HCT116 (cell line): ENCODE measurements around the gene ZFP2. TPM values are rescaled to one million over a fixed set of nuclear protein-coding genes. Genes with fewer than 3 reads are reported as not detected.
A peak's percentile ranks its signal among the peaks of the same experiment; 100 is the strongest.
"Not testable (repeated sequence)": the region's sequence is repeated elsewhere in the genome, so short reads cannot be mapped to it uniquely, and the experiment has no call there.

Source experiments
- ATAC-seq: fragments of 200-7000 bp; cut with Tn5 transposase; 2 replicates; pipeline ENCODE4 v1.9.1; 2020; ENCODE audit warnings: mild to moderate bottlenecking, moderate library complexity
- BruUV-seq: library from RNA; stranded (reverse); fragments of 400-500 nt; replicated peaks from 2 replicates; lab custom pipeline; 2021; lab: Mats Ljungman, UMichigan
- CTCF ChIA-PET: fragments of 300-600 bp; sonication (Branson Sonifier 250); formaldehyde crosslinking; loops from one replicate; lab custom pipeline; 2021; ENCODE audit warnings: antibody characterized with exemption; lab: Charles Lee
- POLR2A ChIA-PET: fragments of 300-600, 350-600 bp; sonication (Branson Sonifier 250); formaldehyde crosslinking; loops from one replicate; lab custom pipeline; 2021; ENCODE audit warnings: antibody characterized with exemption; lab: Charles Lee
- RAD21 ChIA-PET, 2 experiments: fragments of 300-600 bp; sonication (Branson Sonifier 250); formaldehyde crosslinking; loops; one replicate each; lab custom pipeline; 2023; ENCODE audit warnings: low total read pairs in 2 of 2; ENCODE audit not compliant: uncharacterized antibody in 2 of 2, unreplicated experiment in 2 of 2, low non-redundant PET in 1 of 2; lab: Charles Lee
- DNase-seq: peaks from one replicate; pipeline ENCODE4 v3.0.0-alpha.2; 2010; ENCODE audit warnings: low read depth, low spot score
- H2AFZ ChIP-seq: fragments of 200-600 bp; shearing (Covaris generic), sonication (generic); 2 replicates; pipeline ENCODE4 v1.6.1; 2017; ENCODE audit warnings: low read depth, mixed run types, mixed read lengths, antibody characterized with exemption, low read length; ENCODE audit not compliant: poor library complexity, severe bottlenecking
- H3K27ac ChIP-seq: 2 replicates; pipeline ENCODE4 v1.5.1; 2012; ENCODE audit warnings: low read depth, low read length
- H3K27me3 ChIP-seq: fragments of 200-600 bp; sonication (generic); 2 replicates; pipeline ENCODE4 v1.6.1; 2016; ENCODE audit warnings: mixed run types, low read length, mixed read lengths; ENCODE audit not compliant: insufficient read depth
- H3K36me3 ChIP-seq, 2 experiments: fragments of 200-500 bp in 1 of 2; fragments of 200-600 bp in 1 of 2; sonication (Bioruptor generic) in 1 of 2; sonication (generic) in 1 of 2; 2 replicates each; pipeline versions ENCODE4 v1.5.1 to v1.6.1; 2014 to 2016; ENCODE audit warnings: low read length in 2 of 2, inconsistent platforms in 1 of 2, mixed read lengths in 1 of 2, mixed run types in 1 of 2; ENCODE audit not compliant: insufficient read depth in 2 of 2, control insufficient read depth in 1 of 2
- H3K4me1 ChIP-seq, 2 experiments: fragments of 200-600 bp in 1 of 2; sonication (generic) in 1 of 2; 2 replicates each; pipeline versions ENCODE4 v1.5.1 to v1.6.1; 2012 to 2017; ENCODE audit warnings: low read length in 2 of 2, inconsistent platforms in 1 of 2, mild to moderate bottlenecking in 1 of 2, mixed read lengths in 1 of 2, mixed run types in 1 of 2, moderate library complexity in 1 of 2; ENCODE audit not compliant: insufficient read depth in 2 of 2, control insufficient read depth in 1 of 2
- H3K4me2 ChIP-seq: fragments of 200-600 bp; sonication (generic); 2 replicates; pipeline ENCODE4 v1.6.1; 2017; ENCODE audit warnings: mixed run types, low read length, mixed read lengths
- H3K4me3 ChIP-seq, 2 experiments: fragments of 200-600 bp in 1 of 2; sonication (generic) in 1 of 2; replicated peaks in 1 of 2; 2 replicates each; pipeline ENCODE4 v1.5.1; 2011 to 2016; ENCODE audit warnings: low read length in 2 of 2, control low read depth in 1 of 2, low read depth in 1 of 2, mild to moderate bottlenecking in 1 of 2, mixed read lengths in 1 of 2, mixed run types in 1 of 2
- H3K79me2 ChIP-seq: fragments of 200-600 bp; sonication (generic); 2 replicates; pipeline ENCODE4 v1.6.1; 2017; ENCODE audit warnings: mild to moderate bottlenecking, mixed run types, low read length, moderate library complexity, mixed read lengths; ENCODE audit not compliant: insufficient read depth
- H3K9ac ChIP-seq: fragments of 200-600 bp; sonication (generic); 2 replicates; pipeline ENCODE4 v1.6.1; 2016; ENCODE audit warnings: low read length, mixed read lengths
- H3K9me2 ChIP-seq: fragments of 200-600 bp; sonication (generic), shearing (Covaris generic); 2 replicates; pipeline ENCODE4 v1.6.1; 2017; ENCODE audit warnings: mixed run types, mild to moderate bottlenecking, moderate library complexity; ENCODE audit not compliant: insufficient read depth
- H3K9me3 ChIP-seq, 2 experiments: fragments of 200-500 bp in 1 of 2; fragments of 200-600 bp in 1 of 2; sonication (Bioruptor generic) in 1 of 2; sonication (generic) in 1 of 2; 2 replicates each; pipeline ENCODE4 v1.6.1; 2014 to 2017; ENCODE audit warnings: low read length in 2 of 2, mixed read lengths in 2 of 2, inconsistent platforms in 1 of 2, low read depth in 1 of 2, mild to moderate bottlenecking in 1 of 2, mixed run types in 1 of 2, moderate library complexity in 1 of 2; ENCODE audit not compliant: control insufficient read depth in 1 of 2, insufficient read depth in 1 of 2
- H4K20me1 ChIP-seq: fragments of 200-600 bp; sonication (generic), shearing (Covaris generic); 2 replicates; pipeline ENCODE4 v1.6.1; 2017; ENCODE audit warnings: mixed run types, mild to moderate bottlenecking, moderate library complexity; ENCODE audit not compliant: insufficient read depth
- CBX3 ChIP-seq: IDR thresholded peaks from 2 replicates; pipeline ENCODE4 v1.6.1; 2012; ENCODE audit warnings: low read depth
- EGR1 ChIP-seq: IDR thresholded peaks from 2 replicates; pipeline ENCODE4 v1.6.1; 2012; ENCODE audit warnings: low read depth
- ELF1 ChIP-seq: IDR thresholded peaks from 2 replicates; pipeline ENCODE4 v1.6.1; 2012; ENCODE audit warnings: low read depth, borderline replicate concordance
- JUND ChIP-seq: IDR thresholded peaks from 2 replicates; pipeline ENCODE4 v1.6.1; 2012
- POLR2A ChIP-seq: IDR thresholded peaks from 2 replicates; pipeline ENCODE4 v1.7.0; 2011; ENCODE audit warnings: borderline replicate concordance; ENCODE audit not compliant: insufficient read depth, insufficient read length; ENCODE audit errors: extremely low read depth
- POLR2AphosphoS5 ChIP-seq: IDR thresholded peaks from 2 replicates; pipeline ENCODE4 v1.6.1; 2011; ENCODE audit warnings: mild to moderate bottlenecking, low read depth, low read length, moderate library complexity
- SIN3A ChIP-seq: IDR thresholded peaks from 2 replicates; pipeline ENCODE4 v1.6.1; 2012; ENCODE audit warnings: low read depth
- SP1 ChIP-seq: IDR thresholded peaks from 2 replicates; pipeline ENCODE4 v1.6.1; 2012; ENCODE audit warnings: low read depth
- YY1 ChIP-seq: IDR thresholded peaks from 2 replicates; pipeline ENCODE4 v1.6.1; 2011; ENCODE audit warnings: low read length, low read depth, moderate library complexity, mild to moderate bottlenecking; ENCODE audit not compliant: insufficient replicate concordance; ENCODE audit errors: extremely low read depth
- ZFX ChIP-seq: fragments of 450-650 bp; IDR thresholded peaks from 2 replicates; pipeline ENCODE4 v1.6.1; 2017
- intact Hi-C: fragments of 100-400 bp; cut with micrococcal nuclease; formaldehyde crosslinking; loops from 2 replicates; pipeline ENCODE4 v1.10.0; 2022
- total RNA-seq: library from RNA; stranded (reverse); gene quantifications from one replicate; pipeline ENCODE4 v1.2.1, GENCODE V29; 2021; ENCODE audit not compliant: unreplicated experiment
- TF ChIP-seq, protein P1 (sequence below): IDR thresholded peaks from 2 replicates; pipeline ENCODE4 v1.6.1; 2012

ZFP2 gene
- total RNA-seq, 1 experiment from 2014 or later: 0.57 TPM

DNA sequence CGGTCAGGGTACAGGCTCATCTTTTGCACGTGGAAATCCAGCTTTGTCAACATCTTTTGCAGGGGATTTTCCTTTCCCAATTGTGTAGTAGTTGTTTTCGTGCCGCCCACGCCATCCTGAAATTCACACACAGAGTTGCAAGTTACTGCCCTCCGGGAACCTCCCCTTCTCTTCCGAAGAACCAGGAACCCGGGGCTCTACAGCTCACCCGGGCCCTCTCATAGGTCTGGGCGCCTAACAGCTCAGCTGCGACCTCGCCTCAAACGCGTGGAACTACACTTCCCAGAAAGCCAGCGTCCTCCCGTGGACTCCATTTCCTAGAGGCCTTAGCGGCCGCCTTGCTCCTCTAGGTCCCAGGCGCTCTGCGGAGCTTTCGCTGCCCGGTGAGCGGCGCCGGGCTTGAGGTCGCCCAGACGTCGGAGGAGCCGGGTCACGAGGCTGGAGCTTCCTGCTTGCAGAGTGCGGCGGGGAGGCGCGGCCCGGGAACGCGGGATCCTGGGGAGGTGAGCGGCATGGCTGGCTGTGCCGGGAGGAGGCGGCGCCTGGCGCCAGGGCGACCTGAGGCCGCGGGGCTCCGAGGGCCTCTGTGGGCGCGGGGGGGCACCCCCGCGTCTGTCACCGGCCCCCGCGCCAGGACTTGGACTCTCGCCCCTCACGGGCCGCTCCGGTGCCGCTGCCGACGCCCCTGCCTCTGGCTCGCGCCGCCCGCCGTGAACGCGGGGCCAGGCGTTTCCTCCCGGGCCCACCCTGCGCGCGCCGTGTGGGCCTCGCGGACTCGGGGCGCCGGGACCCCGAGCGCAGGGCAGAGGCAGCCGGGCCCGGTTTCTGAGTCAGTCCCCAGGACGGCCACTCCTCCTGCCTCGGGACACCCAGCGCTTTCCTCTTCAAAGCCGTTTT, 35.8 kb upstream of the ZFP2 start, which contains the start of gene ZNF354B:
TSS of gene ZNF354B (plus strand) at position 329 of the 897 bp plus-strand sequence. CDS start 1,095 bp downstream, outside the sequence.
- Histone ChIP-seq H2AFZ (peak within 1 kb of the TSS; percentile 80), H3K36me3 (peaks cover 6 to 14% of the 10 kb centered on the region in 2 experiments; a peak in 3 of 4 replicates), H3K9me3 (no peaks in the 10 kb centered on the region), H3K27me3 (no peaks in the 10 kb centered on the region), H3K4me1 (peaks cover 5 to 10% of the 10 kb centered on the region in 2 experiments; a peak in 2 of 4 replicates), H4K20me1 (no peaks in the 10 kb centered on the region), H3K9ac (peak within 1 kb of the TSS; percentile 73), H3K27ac (peak within 1 kb of the TSS; percentile 71), H3K4me2 (peak within 1 kb of the TSS; percentile 77), H3K79me2 (peaks cover 14% of the 10 kb centered on the region), H3K9me2 (no peaks in the 10 kb centered on the region), H3K4me3 (peak within 1 kb of the TSS; percentile 57 to 73)
- peak; percentile 97 for ATAC-seq
- TF ChIP-seq POLR2A: no peak
- TF ChIP-seq ZFX: peak; percentile 58
- peak; percentile 22; the same call in 1 of the 2 replicates for TF ChIP-seq SP1
- TF ChIP-seq EGR1: peak; percentile 91
- TF ChIP-seq, protein P1, sequence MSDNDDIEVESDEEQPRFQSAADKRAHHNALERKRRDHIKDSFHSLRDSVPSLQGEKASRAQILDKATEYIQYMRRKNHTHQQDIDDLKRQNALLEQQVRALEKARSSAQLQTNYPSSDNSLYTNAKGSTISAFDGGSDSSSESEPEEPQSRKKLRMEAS: peak; percentile 89
- TF ChIP-seq YY1: peak; percentile 83
- TF ChIP-seq POLR2AphosphoS5: peak; percentile 76
- peak; percentile 56; the same call in 1 of the 2 replicates for TF ChIP-seq SIN3A
- TF ChIP-seq ELF1: peak; percentile 50
- TF ChIP-seq JUND: no peak
- TF ChIP-seq CBX3: peak; percentile 49; the same call in 1 of the 2 replicates
- RAD21 ChIA-PET: no interaction called here
- DNase-seq: peak; percentile 86
- POLR2A ChIA-PET: interaction anchor here (1.0 to 1.1 kb wide), 2 partner anchors 37 to 130 kb away, joined by 3 to 6 read pairs; partner anchors contain the start of gene ZNF354A
- CTCF ChIA-PET: interaction anchor here (1.2 kb wide), 1 partner anchor 130 kb away, joined by 16 read pairs; the partner anchor contains the start of gene ZNF354A
- intact Hi-C loops: loop anchor here (1.0 to 10.0 kb wide), 2 partner anchors 130 to 235 kb away; partner anchors contain the start of genes CLK4 and ZNF354A
- BruUV-seq: no TSS peak

DNA sequence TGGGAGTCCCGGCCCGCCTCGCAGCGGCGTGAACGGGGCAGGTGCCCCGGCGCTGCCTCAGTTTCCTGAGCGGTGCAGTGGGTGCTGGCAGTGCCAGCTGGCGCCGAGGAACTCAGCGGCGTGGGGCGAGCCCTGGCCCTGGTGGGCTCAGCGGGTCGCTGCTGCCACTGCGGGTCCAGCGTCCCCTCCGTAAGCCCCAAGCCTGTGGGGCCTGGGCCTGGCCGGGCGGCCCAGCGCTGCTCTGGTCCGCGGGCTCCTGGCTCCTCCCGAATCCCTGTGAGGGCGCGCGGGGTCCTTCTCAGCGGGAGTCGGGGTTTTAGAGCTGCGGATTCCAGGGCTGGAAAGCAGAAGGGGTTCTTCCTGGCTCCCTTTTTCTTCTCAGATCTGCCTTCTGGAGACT, 35.1 kb upstream of the ZFP2 start:
- intact Hi-C loops, ATAC-seq, POLR2A ChIA-PET, CTCF ChIA-PET, H3K9me3 ChIP-seq, BruUV-seq, H2AFZ ChIP-seq, H3K9me2 ChIP-seq, H3K27ac ChIP-seq, H4K20me1 ChIP-seq, DNase-seq, RAD21 ChIA-PET, H3K27me3 ChIP-seq: not testable (repeated sequence)
- Histone ChIP-seq H3K4me3 (peak overlapping the region; percentile 57 to 73), H3K4me1 (peaks cover 5 to 10% of the 10 kb centered on the region in 2 experiments; a peak in 2 of 4 replicates), H3K79me2 (peaks cover 16% of the 10 kb centered on the region), H3K9ac (peak overlapping the region; percentile 73; the same call in 1 of the 2 replicates), H3K36me3 (peaks cover 6 to 15% of the 10 kb centered on the region in 2 experiments; a peak in 3 of 4 replicates), H3K4me2 (peak overlapping the region; percentile 77)
